ENCODE results near the gene ZNF232. TPM values are rescaled to one million over a fixed set of nuclear protein-coding genes. Genes with fewer than 3 reads are reported as not detected.
A peak's percentile ranks its signal among the peaks of the same experiment; 100 is the strongest.
"Not testable (repeated sequence)": the region's sequence is repeated elsewhere in the genome, so short reads cannot be mapped to it uniquely, and the experiment has no call there.

ZNF232 gene
- polyA plus RNA-seq, 1 donor: 11.1 TPM

DNA sequence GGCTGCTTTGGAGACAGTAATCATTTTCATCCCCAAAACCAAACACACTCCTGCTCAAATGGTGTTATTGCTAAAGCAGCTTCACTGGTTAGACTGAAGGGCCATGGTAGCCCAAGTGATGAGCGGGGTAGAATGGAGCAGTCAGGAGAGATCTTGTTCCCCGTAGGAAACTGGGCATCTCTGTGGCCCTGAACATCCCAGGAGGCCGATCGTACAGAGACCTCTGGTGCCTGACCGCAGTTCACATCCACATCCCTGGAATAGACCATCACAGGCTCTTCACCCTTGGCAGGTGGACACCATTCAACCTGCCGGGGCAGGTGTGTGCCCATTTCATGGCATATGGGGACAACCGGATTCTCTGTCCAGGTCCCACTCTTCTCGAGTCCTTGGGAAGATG, 18.1 kb upstream of the ZNF232 start:
- not testable (repeated sequence) for DNase-seq

DNA sequence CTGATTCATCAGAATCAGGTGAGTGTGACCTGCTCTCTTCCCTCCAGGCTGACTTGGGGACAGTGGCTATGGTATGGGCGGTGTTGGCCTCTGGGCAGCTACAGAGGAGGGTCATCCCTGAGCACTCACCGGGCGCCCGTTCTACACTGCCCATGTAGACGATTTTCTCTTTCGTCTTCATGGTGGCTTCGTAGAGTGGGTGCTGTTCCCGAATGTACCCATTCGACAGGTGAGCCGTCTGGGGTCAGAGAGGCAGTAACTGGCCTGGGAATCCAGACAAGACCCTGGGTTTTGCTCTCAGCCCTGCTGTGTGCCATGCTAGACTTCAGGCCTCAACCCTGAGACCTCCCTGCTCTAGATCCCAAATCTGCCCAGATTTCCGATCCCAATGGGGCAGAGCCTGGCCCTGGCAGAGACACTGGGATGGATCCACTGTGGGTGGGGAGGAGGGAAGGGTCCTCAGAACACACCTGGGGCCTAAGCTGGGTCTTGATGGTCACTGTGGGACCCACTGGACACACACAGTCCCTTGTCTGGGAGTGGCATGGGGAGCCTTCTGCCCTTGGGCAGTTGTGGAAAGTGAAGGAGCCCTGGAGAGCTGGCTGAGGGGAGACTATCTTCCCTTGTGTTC, 17.3 kb upstream of the ZNF232 start:
- DNase-seq: no peak

DNA sequence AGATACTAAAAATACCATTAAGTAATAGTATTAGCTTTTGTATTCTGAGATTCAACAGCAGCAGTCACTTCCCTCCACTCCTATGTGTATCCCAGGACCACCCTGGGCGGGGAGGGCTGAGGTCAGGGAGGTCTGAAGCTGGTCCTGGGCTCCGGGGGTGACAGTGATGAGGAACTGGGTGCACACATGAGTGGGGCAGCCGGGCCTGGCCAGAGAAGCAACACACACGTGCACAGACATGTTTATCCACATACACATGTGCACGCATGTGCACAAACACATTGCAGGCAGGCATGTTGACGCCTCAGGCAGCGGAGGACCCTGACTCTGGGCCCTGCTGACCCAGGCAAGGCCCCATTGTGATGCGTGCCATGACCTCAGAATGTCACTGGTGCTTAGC, 16.7 kb upstream of the ZNF232 start:
- DNase-seq: not testable (repeated sequence)

DNA sequence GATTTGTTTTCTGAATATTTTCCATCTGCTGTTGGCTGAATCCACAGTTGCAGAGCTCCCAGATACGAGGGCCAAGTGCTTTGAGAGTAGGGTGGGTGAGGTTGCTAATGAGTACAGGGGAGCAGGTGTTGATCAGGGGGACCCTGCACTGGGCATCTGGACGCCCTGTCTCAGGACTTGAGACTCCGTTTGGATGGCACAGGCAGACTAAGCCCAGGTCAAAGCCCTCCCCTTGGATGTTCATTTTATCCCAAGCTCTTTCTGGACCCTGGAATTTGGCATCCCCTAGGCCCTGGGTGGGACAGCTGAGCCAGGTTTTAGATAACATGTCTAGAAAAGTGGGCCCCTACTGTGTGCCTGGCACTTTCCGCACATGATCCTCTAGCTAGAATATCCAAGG, 16.2 kb upstream of the ZNF232 start:
- DNase-seq: no peak

DNA sequence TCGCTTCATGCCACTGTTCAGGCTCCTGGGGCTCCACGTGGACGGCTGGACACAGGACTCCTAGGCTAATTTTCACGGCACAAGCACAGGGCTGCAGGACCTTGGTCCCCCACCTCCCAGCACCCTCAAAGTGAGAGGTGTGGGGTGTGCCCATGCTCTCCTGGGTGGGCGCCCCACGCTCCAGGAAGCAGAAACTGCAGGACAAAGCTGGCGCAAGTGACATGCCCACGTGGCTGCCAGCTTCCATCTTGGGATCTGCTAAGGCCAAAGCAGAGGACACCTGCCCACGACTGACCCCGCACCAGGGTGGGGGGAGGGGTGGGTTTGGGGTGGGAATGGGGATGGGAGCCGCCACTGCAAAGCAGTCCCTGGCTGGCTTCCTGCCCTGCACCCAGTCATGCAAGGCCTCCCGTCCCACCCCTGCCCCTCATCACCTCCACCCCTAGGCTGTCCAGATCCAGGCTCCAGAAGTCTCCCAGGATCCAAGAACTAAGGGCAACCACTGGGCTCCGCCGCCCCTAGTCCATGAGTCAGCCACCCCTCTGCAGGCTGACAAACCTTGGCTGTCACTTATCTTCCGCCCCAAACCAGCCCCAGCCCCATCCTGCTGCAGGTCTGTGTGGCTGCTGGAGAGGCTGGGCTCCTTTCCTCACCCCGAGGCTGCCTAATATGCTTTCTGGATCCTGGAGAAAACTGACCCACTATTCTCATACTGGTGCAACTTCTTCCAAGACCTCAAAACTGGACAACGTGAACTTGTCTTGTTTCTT, 15.2 kb upstream of the ZNF232 start:
- DNase-seq: no peak

DNA sequence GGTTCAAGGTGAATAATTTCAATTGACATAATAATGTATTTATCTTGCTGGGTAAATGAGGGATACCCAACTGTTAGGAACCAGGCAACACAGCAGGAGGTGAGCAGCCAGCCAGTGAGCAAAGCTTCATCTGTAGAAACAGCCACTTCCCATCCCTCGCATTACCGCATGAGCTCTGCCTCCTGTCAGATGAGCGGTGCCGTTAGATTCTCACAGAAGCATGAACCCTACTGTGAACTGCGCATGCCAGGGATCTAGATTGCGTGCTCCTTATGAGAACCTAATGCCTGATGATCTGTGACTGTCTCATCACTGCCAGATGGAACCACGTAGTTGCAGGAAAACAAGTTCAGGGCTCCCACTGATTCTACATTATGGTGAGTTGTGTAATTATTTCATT, 13.2 kb upstream of the ZNF232 start:
- not testable (repeated sequence) for DNase-seq

DNA sequence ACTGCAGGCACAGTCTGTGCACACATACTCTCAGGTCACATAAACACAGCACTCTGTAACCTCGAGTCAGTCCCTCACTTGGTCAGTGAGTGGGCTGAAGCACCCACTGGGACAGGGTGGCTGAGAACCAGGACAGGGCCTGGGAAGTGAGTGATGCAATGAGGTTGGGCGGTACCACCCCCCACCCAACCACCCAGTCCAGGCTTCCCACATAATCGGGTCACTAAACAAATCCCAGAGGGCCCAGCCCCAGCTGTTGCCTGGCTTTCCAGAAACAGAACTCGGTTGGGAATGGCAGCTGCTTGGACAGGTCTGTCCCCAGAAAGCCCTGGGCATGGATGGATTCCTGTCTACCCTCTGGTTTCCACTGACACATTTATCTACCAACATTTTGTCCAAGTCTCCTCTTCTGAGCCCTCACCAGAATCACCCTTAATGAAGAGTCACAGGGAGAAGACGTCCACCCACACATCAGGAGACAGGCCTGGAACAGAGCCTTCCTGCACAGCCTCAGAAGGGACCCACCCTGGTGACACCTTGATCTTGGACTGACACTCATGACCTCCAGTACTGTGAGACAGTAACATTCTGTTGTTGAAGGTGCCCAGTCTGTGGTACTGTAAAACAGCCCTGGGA, 12.6 kb upstream of the ZNF232 start:
- not testable (repeated sequence) for DNase-seq

DNA sequence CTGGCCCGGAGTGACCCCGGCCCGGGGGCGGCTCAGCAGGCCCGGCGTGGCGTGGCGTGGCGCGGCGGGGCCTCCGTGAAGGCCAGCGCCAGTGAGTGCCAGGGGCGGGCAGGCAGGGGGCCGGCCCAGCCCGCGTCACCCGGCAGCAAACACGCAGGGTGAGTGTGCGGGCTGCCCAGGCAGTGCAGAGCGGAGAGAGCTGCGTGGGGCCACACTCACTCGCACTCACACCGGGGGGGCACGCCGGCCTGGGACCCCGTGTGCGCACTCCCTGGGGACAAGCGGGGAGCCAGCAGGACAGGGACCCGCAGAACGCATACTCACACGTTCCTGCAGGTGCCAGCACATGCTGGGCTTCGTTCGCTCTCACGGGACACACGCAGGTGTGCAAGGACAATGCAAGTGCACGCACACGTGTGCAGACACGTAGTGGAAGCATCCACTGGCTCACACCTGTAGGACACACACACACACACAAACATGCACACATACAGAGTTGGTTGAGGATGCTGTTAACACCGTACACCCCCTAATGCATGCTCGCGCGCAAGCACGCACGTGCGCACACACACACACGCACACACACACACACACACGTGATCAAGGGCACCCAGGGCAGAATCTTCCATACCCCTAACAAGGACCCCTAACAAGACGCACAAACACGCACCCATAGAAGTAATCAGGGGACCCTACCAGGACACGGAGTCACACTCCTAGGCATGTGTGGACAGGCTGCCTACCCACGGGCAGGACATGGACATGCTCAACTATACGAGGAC, 11.9 kb upstream of the ZNF232 start:
- peak; percentile 19 for DNase-seq

DNA sequence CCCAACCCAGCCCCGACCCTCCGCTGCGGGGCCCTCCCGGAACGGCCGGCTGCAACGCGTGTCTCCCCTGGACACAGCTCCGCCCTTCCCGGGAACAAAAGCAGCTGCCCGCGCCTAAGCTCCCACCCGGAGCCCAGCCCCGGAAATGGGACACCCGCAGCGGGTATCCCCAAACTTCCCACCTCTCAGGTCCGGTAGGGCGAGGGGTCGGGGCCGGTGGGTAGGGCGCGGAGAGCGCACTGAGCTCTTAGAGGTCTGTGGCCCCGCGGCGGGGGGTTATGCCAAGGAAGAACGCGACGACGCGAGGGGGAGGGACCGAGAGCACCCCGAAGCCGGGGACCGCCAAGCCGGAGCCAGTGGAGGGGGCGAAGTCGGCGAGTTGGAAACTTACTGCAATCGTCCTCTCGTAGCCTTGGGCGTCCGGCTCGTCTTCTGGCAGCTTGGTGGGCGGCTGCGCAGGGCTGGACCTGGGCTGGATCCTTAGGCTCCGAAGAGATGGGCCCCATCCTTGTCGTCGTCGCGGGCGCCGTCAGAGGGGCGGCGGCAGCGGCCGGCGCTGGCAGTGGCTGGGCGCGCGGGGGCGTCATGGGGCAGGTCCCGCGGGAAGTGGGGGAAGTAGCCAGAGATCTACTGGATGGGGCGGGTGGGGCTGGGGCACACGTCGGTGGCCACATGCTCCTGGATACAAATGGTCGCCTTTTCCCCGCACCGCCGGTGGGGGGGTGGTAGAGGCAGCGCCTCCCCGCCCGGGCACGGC, 11.1 kb upstream of the ZNF232 start:
- peak; percentile 41 for DNase-seq

- not testable (repeated sequence) for DNase-seq
Observed at GRCh38 chr17:5122056-5122455, 10.4 kb upstream of the ZNF232 start.

- DNase-seq: no peak
Observed at GRCh38 chr17:5121186-5121841, 9.6 kb upstream of the ZNF232 start.

DNA sequence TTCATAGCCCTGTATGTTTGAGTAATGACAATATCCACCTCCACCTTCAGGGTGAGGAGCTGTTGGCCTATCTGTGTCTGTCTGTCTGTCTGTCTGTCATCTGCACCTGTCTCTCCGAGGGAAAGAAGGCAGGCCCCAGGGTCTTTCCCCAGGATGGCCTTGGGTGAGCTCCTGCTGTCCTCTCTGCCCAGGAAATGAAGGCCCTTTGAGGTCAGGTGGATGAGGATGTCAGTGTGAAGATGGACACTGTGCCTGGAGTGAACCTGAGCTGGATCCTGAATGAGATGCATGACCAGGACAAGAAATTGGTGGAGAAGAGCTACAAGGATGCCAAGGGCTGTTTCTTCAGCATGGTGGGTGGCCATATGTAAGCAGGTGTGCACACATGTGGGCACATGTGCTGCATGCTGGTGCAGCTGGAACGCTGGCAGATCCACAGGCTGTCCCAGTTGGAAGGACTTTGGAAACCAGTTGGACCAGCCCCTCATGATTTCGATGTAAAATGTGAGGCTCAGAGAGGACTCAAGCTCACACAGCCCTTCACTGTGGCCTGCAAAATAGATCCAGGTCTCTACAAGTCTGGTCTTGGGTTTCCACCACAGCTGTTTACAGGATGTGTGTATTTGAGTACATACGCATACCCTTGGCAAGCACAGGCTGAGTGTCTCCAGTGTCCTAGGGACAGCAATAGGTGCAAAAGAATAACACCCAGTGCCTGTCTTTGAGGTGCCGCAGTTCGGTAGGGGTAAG, 8.9 kb upstream of the ZNF232 start:
- DNase-seq: not testable (repeated sequence)

GRCh38 chr17:5120036-5120435, 8.4 kb upstream of the ZNF232 start:
- DNase-seq: no peak

- DNase-seq: no peak
Observed at GRCh38 chr17:5118219-5118618, 6.5 kb upstream of the ZNF232 start.

- DNase-seq: no peak
Observed at GRCh38 chr17:5115673-5116651, 4.3 kb upstream of the ZNF232 start, which contains the start of gene USP6. Gene USP6 (plus strand): TSS chr17:5116032. CDS start chr17:5130368, 14,336 bp downstream.

DNA sequence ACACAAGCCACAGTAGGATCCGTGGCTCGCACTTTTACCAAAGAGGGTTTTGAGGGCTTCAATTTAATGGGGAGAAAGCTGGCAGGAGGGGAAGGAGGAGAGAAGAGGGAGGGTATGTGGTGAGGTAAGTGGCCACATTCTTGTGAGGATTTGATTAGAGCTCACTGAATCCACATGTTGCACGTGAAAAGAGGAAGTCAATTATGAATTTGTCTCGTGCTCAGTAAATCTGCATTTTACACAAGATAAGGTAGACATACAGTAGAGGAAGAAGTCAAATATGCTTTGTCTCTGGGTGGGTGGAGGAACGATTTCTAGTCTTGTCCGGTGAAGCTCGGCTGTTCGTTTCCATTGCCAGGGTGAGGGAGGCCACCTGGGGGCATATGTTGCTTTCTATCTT, 862 bp downstream of the ZNF232 start:
- DNase-seq: no peak

- no peak for DNase-seq
Observed at GRCh38 chr17:5100832-5101231, 10.8 kb downstream of the ZNF232 start.

GRCh38 chr17:5099271-5099670, 12.4 kb downstream of the ZNF232 start:
- DNase-seq: no peak

DNA sequence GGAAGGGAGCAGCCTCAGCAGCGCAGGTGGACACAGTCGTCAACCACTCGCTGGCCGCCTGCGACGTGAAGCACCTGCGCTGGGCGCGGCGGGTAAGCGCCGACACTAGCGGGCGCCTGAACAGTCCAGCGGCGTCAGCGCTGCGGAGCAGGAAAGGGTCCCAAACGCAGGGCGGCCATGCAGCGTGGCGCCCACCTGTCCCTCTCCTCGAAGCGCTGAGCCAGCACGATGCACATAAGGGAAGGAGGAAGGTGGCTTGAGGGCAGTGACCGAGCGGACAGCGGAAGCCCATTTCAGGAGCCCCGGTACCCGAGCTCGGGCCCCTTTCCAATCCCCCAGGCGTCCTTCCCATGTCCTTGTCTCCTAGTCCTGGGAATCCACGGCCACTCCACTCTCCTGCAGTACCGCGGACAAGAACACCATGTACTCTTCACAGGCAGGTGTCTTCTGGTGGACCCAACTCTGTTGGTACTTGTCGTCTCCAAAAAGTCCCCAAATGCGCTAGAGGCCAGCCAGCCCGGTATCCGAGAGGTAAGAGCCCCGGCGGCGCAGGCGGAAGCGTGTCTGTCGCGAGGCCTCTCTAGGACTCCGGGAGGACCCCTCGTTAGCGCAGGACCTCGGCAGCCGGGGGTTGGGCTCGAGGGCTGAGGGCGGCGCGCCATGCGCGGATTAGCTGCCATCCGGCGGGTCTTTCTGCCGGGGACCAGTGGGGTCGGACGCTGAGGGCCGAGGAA, 14.4 kb downstream of the ZNF232 start:
- DNase-seq: peak; percentile 77

Measured in hindlimb muscle (tissue), 1 donor.